HG02840 (cell line): ENCODE results near the gene DSE.

Experiments used
- ATAC-seq: cut with Tn5 transposase; IDR thresholded peaks from one replicate; pipeline ENCODE4 v1.9.1; 2021; ENCODE audit warnings: mild to moderate bottlenecking, moderate library complexity, moderate number of reproducible peaks; ENCODE audit not compliant: unreplicated experiment, low FRiP score

DSE gene

GRCh38 chr6:116439522-116440051, 68.8 kb downstream of the DSE start:
- ATAC-seq, result no peak

- ATAC-seq, result no peak
These were observed 72.4 kb downstream of the DSE start for GRCh38 chr6:116443105-116443504.

- no peak for ATAC-seq
These were observed 73.3 kb downstream of the DSE start for GRCh38 chr6:116444092-116444491.

- no peak for ATAC-seq
These were observed 73.8 kb downstream of the DSE start for GRCh38 chr6:116444575-116444974.

GRCh38 chr6:116445102-116445501, 74.4 kb downstream of the DSE start:
- no peak for ATAC-seq

GRCh38 chr6:116446399-116446798, 75.7 kb downstream of the DSE start:
- no peak for ATAC-seq

GRCh38 chr6:116447052-116447451, 76.3 kb downstream of the DSE start:
- no peak for ATAC-seq

- no peak for ATAC-seq
These were observed 76.8 kb downstream of the DSE start for GRCh38 chr6:116447496-116448011.

- ATAC-seq, result no peak
These were observed 78.8 kb downstream of the DSE start for GRCh38 chr6:116449565-116449964.

- ATAC-seq, result no peak
These were observed 79.5 kb downstream of the DSE start for GRCh38 chr6:116450185-116450710.

GRCh38 chr6:116450769-116451740, 80.3 kb downstream of the DSE start:
- peak; percentile 84 for ATAC-seq

GRCh38 chr6:116451916-116452315, 81.2 kb downstream of the DSE start:
- ATAC-seq, result no peak

GRCh38 chr6:116452531-116452930, 81.8 kb downstream of the DSE start:
- no peak for ATAC-seq

GRCh38 chr6:116456106-116456505, 85.4 kb downstream of the DSE start:
- ATAC-seq, result no peak

GRCh38 chr6:116456927-116457326, 86.2 kb downstream of the DSE start:
- no peak for ATAC-seq

GRCh38 chr6:116458264-116458663, 87.5 kb downstream of the DSE start:
- no peak for ATAC-seq

- ATAC-seq, result no peak
These were observed 89.2 kb downstream of the DSE start for GRCh38 chr6:116459927-116460326.

- ATAC-seq, result no peak
These were observed 90.7 kb downstream of the DSE start, which contains the start of gene CALHM6 for GRCh38 chr6:116461331-116461931. TSS of gene CALHM6 (plus strand) at chr6:116461375. CDS start at chr6:116461930, 555 bp downstream.

- ATAC-seq, result peak; percentile 81
These were observed 91.5 kb downstream of the DSE start for GRCh38 chr6:116461932-116462885.

- no peak for ATAC-seq
These were observed 92.6 kb downstream of the DSE start for GRCh38 chr6:116463301-116463700.
